ENCODE measurements around the gene CHL1. TPM values are rescaled to one million over a fixed set of nuclear protein-coding genes. Genes with fewer than 3 reads are reported as not detected.

CHL1 gene
- total and polyA plus RNA-seq, 2 donors (not counting 1 experiment from before 2014, with no cell fraction given) = 0.01 to 0.33 TPM

DNA sequence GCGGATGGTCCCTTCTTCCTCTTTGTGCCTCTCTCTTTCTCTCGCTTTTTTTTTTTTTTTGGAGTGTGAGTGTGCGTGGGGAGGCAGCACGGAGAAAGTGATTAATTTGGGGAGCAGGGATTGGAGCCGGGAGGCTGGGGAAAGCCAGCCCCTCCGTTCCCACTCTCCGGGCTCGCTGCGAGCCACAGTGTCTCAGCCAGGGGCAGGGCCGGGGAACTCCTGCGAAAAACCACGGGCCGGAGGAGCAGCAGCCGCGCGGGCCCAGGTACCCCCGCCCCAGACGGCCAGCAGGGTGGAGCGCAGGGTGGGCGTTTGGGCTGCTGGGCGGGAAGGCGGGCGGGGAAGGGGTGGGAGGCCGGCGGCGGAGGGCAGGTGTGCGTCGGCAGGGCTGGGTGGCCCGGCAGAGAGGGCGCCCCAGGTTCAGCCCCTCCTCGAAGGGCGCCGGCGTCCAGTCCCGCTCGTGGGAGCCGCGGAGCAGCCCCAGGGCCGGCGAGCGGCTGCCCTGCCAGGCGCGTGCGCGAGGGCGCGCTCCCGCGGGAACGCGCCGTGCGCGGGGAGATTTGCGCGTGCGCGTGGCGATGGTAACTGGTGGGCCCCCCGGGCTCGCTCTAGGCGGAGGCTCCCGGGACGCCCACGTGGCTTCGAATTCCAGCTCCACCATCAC lies 1.4 kb downstream of the CHL1 start:
- no peaks in the 10 kb centered on the region for H3K79me2 ChIP-seq (ENCODE audit: control insufficient read depth, insufficient read depth, low read length)
- H3K9me3 ChIP-seq (ENCODE audit: control insufficient read depth, insufficient read depth, low read depth, low read length) = no peaks in the 10 kb centered on the region
- H3K27me3 ChIP-seq (ENCODE audit: control insufficient read depth, insufficient read depth, low read length) = no peaks in the 10 kb centered on the region
- DNase-seq (ENCODE audit: low read depth in 2 of 2) = no peak
- no peaks in the 10 kb centered on the region for H3K36me3 ChIP-seq (ENCODE audit: control insufficient read depth, insufficient read depth, low read length)
- peak overlapping the region in 2 of 4 experiments; percentile 36 to 64 for H3K4me3 ChIP-seq (replicated peaks in 1 of 4; ENCODE audit: control extremely low read depth in 1 of 4, insufficient read depth in 1 of 4, low read depth in 3 of 4, low read length in 4 of 4)
- H3K27ac ChIP-seq (ENCODE audit: insufficient read depth, low read length) = no peak overlapping the region
- H4K20me1 ChIP-seq (ENCODE audit: control insufficient read depth, extremely low read depth, insufficient read depth, low read length) = no peaks in the 10 kb centered on the region
- H3K4me2 ChIP-seq (ENCODE audit: extremely low read depth, insufficient read depth, low read length) = peak overlapping the region; percentile 59
- no peaks in the 10 kb centered on the region for H3K4me1 ChIP-seq (ENCODE audit: control insufficient read depth, extremely low read depth, insufficient read depth, low read length)
- no peak overlapping the region for H3K9ac ChIP-seq (ENCODE audit: insufficient read depth, low read length)
- TF ChIP-seq, protein P1, sequence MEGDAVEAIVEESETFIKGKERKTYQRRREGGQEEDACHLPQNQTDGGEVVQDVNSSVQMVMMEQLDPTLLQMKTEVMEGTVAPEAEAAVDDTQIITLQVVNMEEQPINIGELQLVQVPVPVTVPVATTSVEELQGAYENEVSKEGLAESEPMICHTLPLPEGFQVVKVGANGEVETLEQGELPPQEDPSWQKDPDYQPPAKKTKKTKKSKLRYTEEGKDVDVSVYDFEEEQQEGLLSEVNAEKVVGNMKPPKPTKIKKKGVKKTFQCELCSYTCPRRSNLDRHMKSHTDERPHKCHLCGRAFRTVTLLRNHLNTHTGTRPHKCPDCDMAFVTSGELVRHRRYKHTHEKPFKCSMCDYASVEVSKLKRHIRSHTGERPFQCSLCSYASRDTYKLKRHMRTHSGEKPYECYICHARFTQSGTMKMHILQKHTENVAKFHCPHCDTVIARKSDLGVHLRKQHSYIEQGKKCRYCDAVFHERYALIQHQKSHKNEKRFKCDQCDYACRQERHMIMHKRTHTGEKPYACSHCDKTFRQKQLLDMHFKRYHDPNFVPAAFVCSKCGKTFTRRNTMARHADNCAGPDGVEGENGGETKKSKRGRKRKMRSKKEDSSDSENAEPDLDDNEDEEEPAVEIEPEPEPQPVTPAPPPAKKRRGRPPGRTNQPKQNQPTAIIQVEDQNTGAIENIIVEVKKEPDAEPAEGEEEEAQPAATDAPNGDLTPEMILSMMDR (conservative IDR thresholded peaks at IDR 0.05 in 1 of 2, IDR thresholded peaks at IDR 0.05 in 1 of 2; ENCODE audit: low read depth in 1 of 2, low read length in 2 of 2) = no peak
- no peak for TF ChIP-seq EZH2 (IDR thresholded peaks at IDR 0.05; ENCODE audit: low read length, missing control alignments)
- no peak overlapping the region for H2AFZ ChIP-seq (ENCODE audit: low read length)

DNA sequence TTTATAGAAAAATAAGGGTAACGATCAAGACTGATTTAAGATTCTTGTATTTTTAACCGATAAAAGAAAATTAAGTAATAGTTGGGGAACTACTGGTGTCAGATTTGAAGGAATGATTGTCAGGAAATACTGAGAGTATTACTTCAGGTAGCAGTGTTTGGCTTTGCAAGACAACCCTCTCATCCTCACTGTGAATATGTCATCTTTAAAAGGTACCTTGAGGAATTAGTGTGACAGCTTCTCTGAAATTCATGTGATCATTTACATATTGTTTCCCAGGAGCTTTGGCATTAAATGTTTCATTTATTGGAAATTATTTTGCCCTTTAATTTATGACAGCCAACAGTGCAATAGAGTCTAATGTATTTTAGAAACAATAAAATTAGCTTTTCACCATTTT lies 3.3 kb downstream of the CHL1 start:
- Histone ChIP-seq H3K27me3 (ENCODE audit: control insufficient read depth, insufficient read depth, low read length) (no peaks in the 10 kb centered on the region), H3K79me2 (ENCODE audit: control insufficient read depth, insufficient read depth, low read length) (no peaks in the 10 kb centered on the region), H3K4me2 (ENCODE audit: extremely low read depth, insufficient read depth, low read length) (no peak overlapping the region), H3K4me1 (ENCODE audit: control insufficient read depth, extremely low read depth, insufficient read depth, low read length) (no peaks in the 10 kb centered on the region), H4K20me1 (ENCODE audit: control insufficient read depth, extremely low read depth, insufficient read depth, low read length) (no peaks in the 10 kb centered on the region), H3K27ac (ENCODE audit: insufficient read depth, low read length) (no peak overlapping the region), H3K36me3 (ENCODE audit: control insufficient read depth, insufficient read depth, low read length) (no peaks in the 10 kb centered on the region), H2AFZ (ENCODE audit: low read length) (no peak overlapping the region), H3K9me3 (ENCODE audit: control insufficient read depth, insufficient read depth, low read depth, low read length) (no peaks in the 10 kb centered on the region), H3K4me3 (replicated peaks in 1 of 4; ENCODE audit: control extremely low read depth in 1 of 4, insufficient read depth in 1 of 4, low read depth in 3 of 4, low read length in 4 of 4) (no peak overlapping the region), H3K9ac (ENCODE audit: insufficient read depth, low read length) (no peak overlapping the region)
- no peak for DNase-seq (ENCODE audit: low read depth in 2 of 2)
- no peak for TF ChIP-seq EZH2 (IDR thresholded peaks at IDR 0.05; ENCODE audit: low read length, missing control alignments)
- TF ChIP-seq, protein P1 (conservative IDR thresholded peaks at IDR 0.05 in 1 of 2, IDR thresholded peaks at IDR 0.05 in 1 of 2; ENCODE audit: low read depth in 1 of 2, low read length in 2 of 2) = no peak

GRCh38 chr3:200758-201325 lies 4.3 kb downstream of the CHL1 start:
- H3K79me2 ChIP-seq (ENCODE audit: control insufficient read depth, insufficient read depth, low read length) = no peaks in the 10 kb centered on the region
- no peaks in the 10 kb centered on the region for H3K36me3 ChIP-seq (ENCODE audit: control insufficient read depth, insufficient read depth, low read length)
- no peaks in the 10 kb centered on the region for H4K20me1 ChIP-seq (ENCODE audit: control insufficient read depth, extremely low read depth, insufficient read depth, low read length)
- no peaks in the 10 kb centered on the region for H3K27me3 ChIP-seq (ENCODE audit: control insufficient read depth, insufficient read depth, low read length)
- H3K9me3 ChIP-seq (ENCODE audit: control insufficient read depth, insufficient read depth, low read depth, low read length) = no peaks in the 10 kb centered on the region
- H3K4me3 ChIP-seq (replicated peaks in 1 of 4; ENCODE audit: control extremely low read depth in 1 of 4, insufficient read depth in 1 of 4, low read depth in 3 of 4, low read length in 4 of 4) = no peak overlapping the region
- DNase-seq (ENCODE audit: low read depth in 2 of 2) = no peak
- H3K4me2 ChIP-seq (ENCODE audit: extremely low read depth, insufficient read depth, low read length) = no peak overlapping the region
- no peak overlapping the region for H2AFZ ChIP-seq (ENCODE audit: low read length)
- H3K27ac ChIP-seq (ENCODE audit: insufficient read depth, low read length) = no peak overlapping the region
- TF ChIP-seq, protein P1 (conservative IDR thresholded peaks at IDR 0.05 in 1 of 2, IDR thresholded peaks at IDR 0.05 in 1 of 2; ENCODE audit: low read depth in 1 of 2, low read length in 2 of 2) = no peak
- no peak for TF ChIP-seq EZH2 (IDR thresholded peaks at IDR 0.05; ENCODE audit: low read length, missing control alignments)
- no peaks in the 10 kb centered on the region for H3K4me1 ChIP-seq (ENCODE audit: control insufficient read depth, extremely low read depth, insufficient read depth, low read length)
- no peak overlapping the region for H3K9ac ChIP-seq (ENCODE audit: insufficient read depth, low read length)

All from fibroblast of lung (primary cell).